HG02973 (cell line): ENCODE measurements around the gene MAU2.

Source experiments
- ATAC-seq: cut with Tn5 transposase; IDR thresholded peaks from one replicate; pipeline ENCODE4 v1.9.1; 2021; ENCODE audit warnings: moderate library complexity; ENCODE audit not compliant: unreplicated experiment

MAU2 gene, protein sequence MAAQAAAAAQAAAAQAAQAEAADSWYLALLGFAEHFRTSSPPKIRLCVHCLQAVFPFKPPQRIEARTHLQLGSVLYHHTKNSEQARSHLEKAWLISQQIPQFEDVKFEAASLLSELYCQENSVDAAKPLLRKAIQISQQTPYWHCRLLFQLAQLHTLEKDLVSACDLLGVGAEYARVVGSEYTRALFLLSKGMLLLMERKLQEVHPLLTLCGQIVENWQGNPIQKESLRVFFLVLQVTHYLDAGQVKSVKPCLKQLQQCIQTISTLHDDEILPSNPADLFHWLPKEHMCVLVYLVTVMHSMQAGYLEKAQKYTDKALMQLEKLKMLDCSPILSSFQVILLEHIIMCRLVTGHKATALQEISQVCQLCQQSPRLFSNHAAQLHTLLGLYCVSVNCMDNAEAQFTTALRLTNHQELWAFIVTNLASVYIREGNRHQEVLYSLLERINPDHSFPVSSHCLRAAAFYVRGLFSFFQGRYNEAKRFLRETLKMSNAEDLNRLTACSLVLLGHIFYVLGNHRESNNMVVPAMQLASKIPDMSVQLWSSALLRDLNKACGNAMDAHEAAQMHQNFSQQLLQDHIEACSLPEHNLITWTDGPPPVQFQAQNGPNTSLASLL

GRCh38 chr19:19320361-19321140 lies at the start of gene MAU2, which contains the start of gene SUGP1:
Gene MAU2, plus strand, starts transcription at chr19:19320829. Its CDS starts 31 bp downstream, at chr19:19320860.
Gene SUGP1, minus strand, starts transcription at chr19:19320509. Its CDS starts 13 bp downstream, at chr19:19320496.
- peak; percentile 82 for ATAC-seq

GRCh38 chr19:19271828-19272599 lies 48.6 kb upstream of the MAU2 start:
- no peak for ATAC-seq

- ATAC-seq = no peak
These were observed 46.5 kb upstream of the MAU2 start for GRCh38 chr19:19274146-19274545.

DNA sequence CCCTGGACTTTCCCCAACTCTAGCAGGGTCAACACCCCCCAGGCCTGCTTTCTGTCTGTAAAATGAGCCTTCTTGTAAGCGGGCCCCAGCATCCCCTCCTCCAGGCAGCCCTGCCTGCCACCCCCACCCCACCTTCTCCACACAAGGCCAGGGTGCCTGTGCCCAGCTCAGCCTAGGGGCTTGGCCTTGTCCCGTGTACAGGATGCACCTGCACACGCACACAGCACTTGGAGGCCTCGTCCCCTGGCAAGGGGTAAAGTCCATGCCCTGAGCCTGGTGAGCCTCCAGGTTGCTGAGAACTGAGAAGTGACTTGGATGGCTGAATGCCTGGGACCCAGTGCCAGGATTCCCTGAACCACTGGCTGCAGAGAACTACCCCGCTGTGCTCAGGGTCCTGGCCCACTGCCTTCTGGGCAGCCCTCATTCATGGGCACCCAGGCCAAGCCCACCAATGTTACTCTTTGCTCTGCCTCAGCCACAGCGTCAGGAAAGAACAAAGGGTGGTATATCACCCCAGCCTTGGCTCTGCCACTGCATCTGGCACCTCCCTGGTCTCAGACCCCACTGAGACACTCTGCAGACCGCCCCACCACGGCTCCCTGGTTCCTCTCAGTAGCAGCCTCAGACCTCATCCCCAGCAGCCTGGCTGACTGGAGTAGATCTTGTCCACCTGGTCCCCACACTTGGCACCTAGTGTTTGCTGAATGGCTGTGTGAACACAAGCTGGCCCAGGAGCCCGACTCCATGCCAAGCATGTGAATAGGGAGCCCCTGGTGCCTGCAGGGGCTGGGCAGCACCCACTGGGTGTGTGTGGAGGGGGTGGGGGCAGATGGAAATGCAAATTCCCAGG lies 45.7 kb upstream of the MAU2 start:
- ATAC-seq = no peak

- no peak for ATAC-seq
These were observed 44.2 kb upstream of the MAU2 start for GRCh38 chr19:19276386-19276785.

DNA sequence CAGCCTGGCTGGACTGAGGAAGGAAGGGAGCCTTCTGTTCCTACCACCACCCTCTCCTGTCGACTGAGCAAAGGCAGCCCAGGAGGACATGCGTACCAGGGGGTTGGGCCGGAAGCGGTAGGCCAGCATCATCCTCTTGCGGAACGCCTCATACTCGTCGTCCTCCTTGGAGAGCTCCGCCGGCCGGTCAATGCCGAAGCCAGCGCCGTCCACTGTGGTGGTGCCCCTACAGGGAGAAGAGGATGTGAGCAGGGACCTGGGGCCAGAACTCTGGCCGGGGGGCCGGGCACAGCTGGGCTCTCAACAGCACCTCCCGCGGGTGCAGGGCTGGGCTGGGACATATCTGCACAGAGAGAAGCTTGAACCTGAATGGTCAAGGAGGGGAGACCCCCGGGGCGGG lies 43.8 kb upstream of the MAU2 start:
- no peak for ATAC-seq

- ATAC-seq = no peak
These were observed 42.3 kb upstream of the MAU2 start for GRCh38 chr19:19278315-19278714.

GRCh38 chr19:19279062-19279612 lies 41.5 kb upstream of the MAU2 start:
- no peak for ATAC-seq

DNA sequence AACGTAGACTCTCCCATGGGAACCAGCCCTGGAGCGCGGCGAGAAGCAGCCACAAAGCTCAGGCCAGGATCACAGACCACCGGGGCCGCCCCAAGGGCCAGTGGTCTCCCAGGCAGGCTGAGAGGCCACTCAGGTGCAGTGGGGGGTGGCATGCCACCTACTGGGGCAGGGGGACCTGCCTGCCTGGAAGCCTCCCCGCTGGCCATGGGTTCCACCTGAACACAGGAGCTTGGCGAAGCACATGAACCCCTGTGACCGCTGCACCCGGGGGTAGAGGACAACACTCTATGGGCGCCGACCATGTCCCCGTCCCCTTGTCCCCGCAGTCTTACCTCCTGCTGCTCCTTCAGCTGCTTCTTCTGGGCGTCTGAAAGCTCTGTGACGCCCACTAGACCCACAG lies 40.8 kb upstream of the MAU2 start:
- no peak for ATAC-seq

DNA sequence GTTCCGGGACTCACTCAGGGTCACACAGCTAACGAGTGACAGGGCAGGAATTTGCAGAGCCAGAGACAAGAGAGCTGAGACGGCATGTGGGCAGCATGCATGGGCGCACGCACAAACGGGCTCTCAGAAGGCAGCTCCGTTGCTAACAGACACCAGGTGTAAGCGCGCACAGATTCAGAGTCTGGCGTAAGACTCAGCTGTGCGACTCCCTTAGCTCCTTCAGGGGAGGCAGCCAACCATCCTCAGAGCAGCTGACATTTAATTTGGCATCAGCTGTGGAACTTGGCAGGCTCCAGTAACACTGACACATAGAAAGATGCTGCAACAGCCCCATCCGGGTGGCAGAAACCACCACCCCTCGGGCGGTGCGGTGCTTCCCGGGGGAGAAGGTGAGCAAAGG lies 40.1 kb upstream of the MAU2 start:
- ATAC-seq = no peak

- ATAC-seq = no peak
These were observed 34.9 kb upstream of the MAU2 start for GRCh38 chr19:19285686-19286085.

GRCh38 chr19:19292607-19293006 lies 28.0 kb upstream of the MAU2 start:
- ATAC-seq = no peak

DNA sequence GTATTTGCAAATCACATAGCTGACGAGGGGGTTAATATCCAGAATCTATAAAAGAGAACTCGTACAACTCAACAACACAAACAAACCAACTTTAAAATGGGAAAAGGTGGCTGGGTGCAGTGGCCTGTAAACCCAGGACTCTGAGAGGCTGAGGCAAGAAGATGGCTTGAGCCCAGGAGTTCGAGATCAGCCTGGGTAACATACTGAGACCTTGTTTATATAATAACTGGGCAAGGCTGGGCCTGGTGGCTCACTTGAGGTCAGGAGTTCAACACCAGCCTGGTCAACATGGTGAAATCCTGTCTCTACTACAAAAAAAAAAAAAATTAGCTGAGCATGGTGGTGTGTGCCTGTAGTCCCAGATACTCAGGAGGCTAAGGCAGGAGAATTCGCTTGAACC lies 25.7 kb upstream of the MAU2 start:
- no peak for ATAC-seq

DNA sequence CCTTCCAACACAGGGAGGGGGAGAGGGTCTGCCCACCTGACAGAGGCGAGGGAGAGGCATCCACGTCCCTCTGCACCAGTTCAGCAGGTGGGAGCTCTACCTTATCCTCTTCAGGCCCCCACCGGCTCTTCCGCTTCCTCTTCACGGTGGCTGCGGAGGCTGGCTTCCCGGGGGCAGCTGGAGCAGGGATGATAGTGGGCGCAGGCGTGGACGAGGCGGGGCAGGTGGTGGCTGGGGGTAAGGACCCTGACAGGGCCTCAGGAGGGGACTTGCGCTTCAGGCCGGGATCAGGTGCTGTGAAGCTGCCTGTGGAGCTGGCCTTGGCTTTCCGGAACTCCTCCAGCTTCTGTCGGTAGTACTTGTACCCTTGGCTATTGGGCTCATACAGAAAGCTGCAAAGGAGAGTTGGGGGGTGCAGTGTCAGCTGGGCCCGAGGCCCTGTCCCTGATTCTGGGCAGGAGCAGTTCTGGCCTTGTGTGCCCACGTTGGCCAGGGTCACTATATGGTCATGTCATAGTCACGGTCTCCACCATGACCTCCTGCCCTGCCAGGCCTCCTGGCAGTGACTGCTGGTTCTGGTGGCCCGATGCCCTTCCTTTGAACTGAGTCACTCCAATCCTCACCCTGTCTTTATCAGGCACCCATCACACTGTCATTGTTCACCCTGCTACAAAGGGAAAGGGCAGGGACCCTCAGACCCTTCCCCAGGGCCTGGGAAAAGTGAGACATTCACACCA lies 23.5 kb upstream of the MAU2 start:
- no peak for ATAC-seq

GRCh38 chr19:19297759-19298158 lies 22.9 kb upstream of the MAU2 start:
- ATAC-seq = no peak

DNA sequence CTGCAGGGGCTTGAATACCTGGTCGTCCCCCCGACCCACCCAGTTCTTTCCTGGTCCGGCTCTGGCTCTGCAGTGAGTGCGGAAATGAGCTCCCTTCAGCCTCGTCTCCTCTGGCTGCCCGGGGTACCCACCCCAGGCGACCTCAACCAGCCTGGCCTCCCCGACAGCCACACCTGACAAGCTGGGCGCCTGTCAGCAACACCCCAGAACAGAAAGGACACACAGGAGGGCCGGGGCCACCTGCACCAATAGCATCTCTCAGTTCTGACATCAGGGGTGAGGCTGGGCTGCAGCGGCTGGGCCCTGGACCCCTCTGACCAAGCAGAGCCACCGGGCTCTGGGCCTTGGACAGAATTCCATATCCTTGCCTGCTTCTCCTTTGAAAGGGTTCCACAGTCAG lies 20.0 kb upstream of the MAU2 start:
- no peak for ATAC-seq

DNA sequence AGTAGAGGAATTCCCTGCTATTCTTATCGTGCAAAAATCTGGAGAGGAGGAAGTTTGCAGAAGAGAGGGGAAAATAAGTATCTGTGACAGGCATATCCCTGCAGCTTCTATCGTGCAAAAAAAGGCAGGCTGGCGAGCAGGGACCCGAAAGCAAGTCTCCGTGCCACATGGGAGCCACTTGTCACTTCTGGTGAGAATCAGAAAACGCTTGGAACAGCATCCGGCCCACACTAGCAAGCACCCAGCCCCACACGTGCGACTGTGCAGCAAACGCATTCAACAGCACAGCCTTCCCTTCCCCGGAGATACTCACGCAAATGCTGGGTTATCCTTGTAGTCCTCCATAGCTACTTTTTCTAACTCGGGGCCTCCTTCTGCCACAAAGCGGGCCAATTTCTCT lies 17.2 kb upstream of the MAU2 start:
- no peak for ATAC-seq

DNA sequence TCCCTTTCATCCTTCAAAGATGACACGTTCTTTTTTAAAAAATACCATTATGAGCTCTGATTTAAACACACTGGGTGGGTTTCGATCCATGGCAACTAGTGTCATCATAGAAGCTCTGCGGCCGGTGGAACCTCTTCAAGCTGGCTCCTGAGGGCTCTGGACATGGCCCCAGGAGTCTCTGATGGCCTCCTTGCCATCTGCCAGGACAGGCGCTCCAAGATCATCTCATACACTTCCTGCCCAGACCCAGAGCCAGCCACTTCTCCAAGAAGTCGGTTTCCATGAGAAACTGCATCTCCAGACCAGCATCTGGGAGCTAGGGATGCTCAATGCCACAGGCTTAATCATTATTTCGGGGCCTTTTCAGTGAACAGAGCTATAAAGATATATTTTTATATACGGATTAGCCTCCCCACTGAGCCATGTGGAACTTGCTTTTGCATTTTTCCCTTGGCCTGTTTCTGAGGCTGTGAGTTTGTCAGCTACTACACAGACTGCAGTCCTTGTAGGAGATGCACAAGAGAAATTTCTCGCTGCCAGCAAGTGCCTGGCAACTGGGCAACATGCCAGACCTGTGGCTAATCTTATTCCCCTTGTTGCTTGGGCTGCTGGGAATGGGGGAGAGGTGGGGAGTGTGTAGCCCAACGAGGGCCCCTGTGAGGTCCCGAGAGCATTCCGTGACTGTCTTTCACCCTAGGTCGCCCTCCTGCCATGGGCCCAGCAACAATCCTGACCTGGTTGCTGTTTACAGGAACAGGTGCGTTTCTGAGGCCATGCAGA lies 16.3 kb upstream of the MAU2 start:
- no peak for ATAC-seq
